ENCODE measurements around the gene PRKCD.

DNA sequence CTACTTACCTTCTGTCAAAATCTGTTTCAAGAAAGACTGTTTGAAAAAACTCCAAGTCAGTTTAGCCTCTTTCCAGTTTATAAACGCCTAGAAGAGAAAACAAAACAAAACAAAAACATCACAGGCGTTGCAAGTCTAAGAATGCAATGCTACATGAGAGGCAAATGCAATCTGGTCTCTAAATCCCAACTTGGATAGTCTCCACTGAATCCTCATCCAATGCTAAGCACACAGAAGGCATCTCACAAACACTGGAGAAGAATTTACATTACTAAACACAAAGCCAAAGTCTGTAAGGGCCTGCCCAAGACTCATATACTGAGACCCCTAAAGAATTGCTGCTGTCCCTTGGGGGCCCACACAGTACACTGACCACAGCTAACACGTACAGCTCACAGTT lies 49.2 kb upstream of the PRKCD start:
- no peak for TF ChIP-seq POLR2AphosphoS5 (IDR thresholded peaks at IDR 0.05)
- TF ChIP-seq, protein P1, sequence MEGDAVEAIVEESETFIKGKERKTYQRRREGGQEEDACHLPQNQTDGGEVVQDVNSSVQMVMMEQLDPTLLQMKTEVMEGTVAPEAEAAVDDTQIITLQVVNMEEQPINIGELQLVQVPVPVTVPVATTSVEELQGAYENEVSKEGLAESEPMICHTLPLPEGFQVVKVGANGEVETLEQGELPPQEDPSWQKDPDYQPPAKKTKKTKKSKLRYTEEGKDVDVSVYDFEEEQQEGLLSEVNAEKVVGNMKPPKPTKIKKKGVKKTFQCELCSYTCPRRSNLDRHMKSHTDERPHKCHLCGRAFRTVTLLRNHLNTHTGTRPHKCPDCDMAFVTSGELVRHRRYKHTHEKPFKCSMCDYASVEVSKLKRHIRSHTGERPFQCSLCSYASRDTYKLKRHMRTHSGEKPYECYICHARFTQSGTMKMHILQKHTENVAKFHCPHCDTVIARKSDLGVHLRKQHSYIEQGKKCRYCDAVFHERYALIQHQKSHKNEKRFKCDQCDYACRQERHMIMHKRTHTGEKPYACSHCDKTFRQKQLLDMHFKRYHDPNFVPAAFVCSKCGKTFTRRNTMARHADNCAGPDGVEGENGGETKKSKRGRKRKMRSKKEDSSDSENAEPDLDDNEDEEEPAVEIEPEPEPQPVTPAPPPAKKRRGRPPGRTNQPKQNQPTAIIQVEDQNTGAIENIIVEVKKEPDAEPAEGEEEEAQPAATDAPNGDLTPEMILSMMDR (IDR thresholded peaks at IDR 0.05): no peak
- TF ChIP-seq EP300 (IDR thresholded peaks at IDR 0.05): no peak
- no peak for TF ChIP-seq POLR2A (IDR thresholded peaks at IDR 0.05)
